Liver (tissue), 2 donors: ENCODE results near the gene B3GNT3.

Experiments used
- JUND ChIP-seq, 2 donors: IDR thresholded peaks; 2 replicates each; pipeline ENCODE4 v1.6.1; 2016; ENCODE audit warnings: antibody characterized with exemption in 2 of 2
- TAF1 ChIP-seq: conservative IDR thresholded peaks from 2 replicates; pipeline ENCODE4 v1.6.1; 2016; ENCODE audit warnings: antibody characterized with exemption, mild to moderate bottlenecking
- TF ChIP-seq, protein P1 (sequence below): IDR thresholded peaks from 2 replicates; pipeline ENCODE4 v1.6.1; 2016; ENCODE audit warnings: antibody characterized with exemption, mild to moderate bottlenecking
- donor health status: healthy.

DNA sequence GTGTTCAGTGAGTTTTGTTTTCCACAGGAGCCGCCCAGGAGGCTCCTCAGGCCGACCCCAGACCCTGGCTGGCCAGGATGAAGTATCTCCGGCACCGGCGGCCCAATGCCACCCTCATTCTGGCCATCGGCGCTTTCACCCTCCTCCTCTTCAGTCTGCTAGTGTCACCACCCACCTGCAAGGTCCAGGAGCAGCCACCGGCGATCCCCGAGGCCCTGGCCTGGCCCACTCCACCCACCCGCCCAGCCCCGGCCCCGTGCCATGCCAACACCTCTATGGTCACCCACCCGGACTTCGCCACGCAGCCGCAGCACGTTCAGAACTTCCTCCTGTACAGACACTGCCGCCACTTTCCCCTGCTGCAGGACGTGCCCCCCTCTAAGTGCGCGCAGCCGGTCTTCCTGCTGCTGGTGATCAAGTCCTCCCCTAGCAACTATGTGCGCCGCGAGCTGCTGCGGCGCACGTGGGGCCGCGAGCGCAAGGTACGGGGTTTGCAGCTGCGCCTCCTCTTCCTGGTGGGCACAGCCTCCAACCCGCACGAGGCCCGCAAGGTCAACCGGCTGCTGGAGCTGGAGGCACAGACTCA lies 12.9 kb downstream of the B3GNT3 start:
- TF ChIP-seq JUND (IDR thresholded peaks at IDR 0.05), result no peak
- TF ChIP-seq, protein P1, sequence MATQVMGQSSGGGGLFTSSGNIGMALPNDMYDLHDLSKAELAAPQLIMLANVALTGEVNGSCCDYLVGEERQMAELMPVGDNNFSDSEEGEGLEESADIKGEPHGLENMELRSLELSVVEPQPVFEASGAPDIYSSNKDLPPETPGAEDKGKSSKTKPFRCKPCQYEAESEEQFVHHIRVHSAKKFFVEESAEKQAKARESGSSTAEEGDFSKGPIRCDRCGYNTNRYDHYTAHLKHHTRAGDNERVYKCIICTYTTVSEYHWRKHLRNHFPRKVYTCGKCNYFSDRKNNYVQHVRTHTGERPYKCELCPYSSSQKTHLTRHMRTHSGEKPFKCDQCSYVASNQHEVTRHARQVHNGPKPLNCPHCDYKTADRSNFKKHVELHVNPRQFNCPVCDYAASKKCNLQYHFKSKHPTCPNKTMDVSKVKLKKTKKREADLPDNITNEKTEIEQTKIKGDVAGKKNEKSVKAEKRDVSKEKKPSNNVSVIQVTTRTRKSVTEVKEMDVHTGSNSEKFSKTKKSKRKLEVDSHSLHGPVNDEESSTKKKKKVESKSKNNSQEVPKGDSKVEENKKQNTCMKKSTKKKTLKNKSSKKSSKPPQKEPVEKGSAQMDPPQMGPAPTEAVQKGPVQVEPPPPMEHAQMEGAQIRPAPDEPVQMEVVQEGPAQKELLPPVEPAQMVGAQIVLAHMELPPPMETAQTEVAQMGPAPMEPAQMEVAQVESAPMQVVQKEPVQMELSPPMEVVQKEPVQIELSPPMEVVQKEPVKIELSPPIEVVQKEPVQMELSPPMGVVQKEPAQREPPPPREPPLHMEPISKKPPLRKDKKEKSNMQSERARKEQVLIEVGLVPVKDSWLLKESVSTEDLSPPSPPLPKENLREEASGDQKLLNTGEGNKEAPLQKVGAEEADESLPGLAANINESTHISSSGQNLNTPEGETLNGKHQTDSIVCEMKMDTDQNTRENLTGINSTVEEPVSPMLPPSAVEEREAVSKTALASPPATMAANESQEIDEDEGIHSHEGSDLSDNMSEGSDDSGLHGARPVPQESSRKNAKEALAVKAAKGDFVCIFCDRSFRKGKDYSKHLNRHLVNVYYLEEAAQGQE, result no peak
- no peak for TF ChIP-seq TAF1
